ENCODE data around the gene GRIK4.

The GRIK4 gene

GRCh38 chr11:120940160-120940848 is 428.8 kb downstream of the GRIK4 start:
- in situ Hi-C loops (cut with HindIII; ENCODE audit: low sequenced_read_pairs), result no loop called here
- no peak for TF ChIP-seq CTCF (IDR thresholded peaks at IDR 0.05; ENCODE audit: low read depth, low read length, missing control alignments)
- no peak for DNase-seq (ENCODE audit: low read depth)
- H3K4me3 ChIP-seq (ENCODE audit: low read depth, low read length), result no peak overlapping the region

DNA sequence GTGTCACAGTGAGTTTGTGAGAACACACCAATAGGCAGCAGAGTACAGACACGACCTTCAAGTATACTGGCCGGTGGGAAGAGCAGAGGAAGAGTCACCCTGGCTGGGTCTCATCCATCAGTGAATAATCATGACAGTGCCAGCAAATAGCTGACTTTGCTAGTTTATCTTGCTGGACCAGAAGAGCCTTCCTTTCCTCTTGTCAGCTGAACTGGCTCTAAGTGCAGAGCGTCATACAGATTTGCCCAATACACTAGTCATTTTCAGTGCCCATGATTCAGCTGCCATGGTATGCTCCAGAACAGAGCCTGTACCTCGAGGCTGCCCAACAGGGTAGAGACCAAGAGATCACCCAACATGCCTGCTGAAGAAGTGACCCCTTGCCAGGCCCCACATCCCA is 429.5 kb downstream of the GRIK4 start:
- in situ Hi-C loops (cut with HindIII; ENCODE audit: low sequenced_read_pairs), result no loop called here
- no peak for TF ChIP-seq CTCF (IDR thresholded peaks at IDR 0.05; ENCODE audit: low read depth, low read length, missing control alignments)
- H3K4me3 ChIP-seq (ENCODE audit: low read depth, low read length), result no peak overlapping the region
- no peak for DNase-seq (ENCODE audit: low read depth)

GRCh38 chr11:120942701-120943100 is 431.2 kb downstream of the GRIK4 start:
- no peak for DNase-seq (ENCODE audit: low read depth)
- TF ChIP-seq CTCF (IDR thresholded peaks at IDR 0.05; ENCODE audit: low read depth, low read length, missing control alignments), result no peak
- in situ Hi-C loops (cut with HindIII; ENCODE audit: low sequenced_read_pairs), result no loop called here
- no peak overlapping the region for H3K4me3 ChIP-seq (ENCODE audit: low read depth, low read length)

GRCh38 chr11:120945042-120945441 is 433.5 kb downstream of the GRIK4 start:
- in situ Hi-C loops (cut with HindIII; ENCODE audit: low sequenced_read_pairs), result no loop called here
- no peak overlapping the region for H3K4me3 ChIP-seq (ENCODE audit: low read depth, low read length)
- no peak for DNase-seq (ENCODE audit: low read depth)
- TF ChIP-seq CTCF (IDR thresholded peaks at IDR 0.05; ENCODE audit: low read depth, low read length, missing control alignments), result no peak

DNA sequence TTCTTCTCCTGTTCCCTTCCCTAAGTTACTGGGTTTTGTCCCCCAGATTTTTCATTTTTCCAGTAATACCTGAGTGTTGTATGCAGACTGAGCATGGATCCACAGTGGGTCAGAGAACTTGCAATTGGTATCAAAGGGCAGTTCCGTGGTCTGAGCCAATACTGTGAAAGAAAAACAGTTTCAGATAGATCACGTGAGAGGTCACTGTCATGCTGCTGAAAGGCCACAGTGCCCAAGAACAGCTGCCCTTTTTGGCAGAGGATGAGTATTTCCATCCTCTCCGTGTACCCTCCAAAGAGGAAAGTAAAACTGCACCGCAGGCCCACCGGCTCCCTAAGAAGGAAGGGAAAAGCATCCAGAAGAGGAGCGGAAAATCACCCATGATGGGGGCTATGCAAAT is 439.3 kb downstream of the GRIK4 start:
- in situ Hi-C loops (cut with HindIII; ENCODE audit: low sequenced_read_pairs), result no loop called here
- no peak for DNase-seq (ENCODE audit: low read depth)
- TF ChIP-seq CTCF (IDR thresholded peaks at IDR 0.05; ENCODE audit: low read depth, low read length, missing control alignments), result no peak

DNA sequence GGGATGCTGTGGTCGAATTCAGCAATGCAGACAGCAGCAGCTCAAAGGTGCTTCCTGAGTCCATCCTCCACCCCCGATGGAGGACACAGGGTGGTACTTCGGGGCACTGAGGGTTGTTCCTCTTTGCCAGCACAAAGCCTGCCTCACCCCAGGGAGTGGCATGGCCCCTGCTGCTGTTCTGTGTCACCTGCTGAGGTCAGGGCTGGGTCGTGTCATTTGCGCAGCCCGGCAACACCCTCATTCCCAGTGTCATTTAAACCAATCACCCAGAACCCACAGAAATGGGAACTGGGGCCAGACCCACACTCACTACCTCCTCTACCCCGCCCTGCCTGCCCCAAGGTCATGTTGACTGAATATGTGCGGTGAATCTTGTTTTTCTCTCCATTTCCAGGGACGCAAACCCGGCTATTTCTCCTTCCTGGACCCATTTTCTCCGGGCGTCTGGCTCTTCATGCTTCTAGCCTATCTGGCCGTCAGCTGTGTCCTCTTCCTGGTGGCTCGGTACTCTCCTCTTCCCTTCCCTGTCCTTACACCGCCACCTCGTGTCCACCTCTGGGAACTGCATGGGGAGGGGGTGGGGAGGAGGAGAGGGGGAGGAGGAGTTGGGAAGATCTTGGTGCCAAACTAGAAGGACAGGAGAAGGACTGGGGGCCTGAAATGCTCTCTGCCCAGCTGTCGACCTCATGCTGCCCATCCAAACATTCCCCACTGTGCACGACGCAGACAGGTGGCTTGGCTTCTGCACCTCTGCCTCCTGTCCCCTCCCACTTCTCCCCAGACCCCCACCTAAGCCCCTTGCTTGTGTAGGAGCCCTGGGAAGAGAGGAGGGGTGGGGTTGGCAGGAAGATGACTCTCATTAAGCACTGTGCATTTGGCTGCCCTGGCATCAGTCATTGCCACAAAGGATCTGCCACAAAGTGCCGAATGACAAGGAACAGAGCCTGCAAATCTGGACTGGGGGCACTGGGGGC is 441.2 kb downstream of the GRIK4 start:
- H3K4me3 ChIP-seq (ENCODE audit: low read depth, low read length), result no peak overlapping the region
- peak; percentile 51 for DNase-seq (ENCODE audit: low read depth)
- in situ Hi-C loops (cut with HindIII; ENCODE audit: low sequenced_read_pairs), result no loop called here
- peak; percentile 88 for TF ChIP-seq CTCF (IDR thresholded peaks at IDR 0.05; ENCODE audit: low read depth, low read length, missing control alignments)

More for the DNA sequence above, 439.3 kb downstream of the GRIK4 start:
- H3K4me3 ChIP-seq (ENCODE audit: low read depth, low read length), result no peak overlapping the region

Data from astrocyte of the cerebellum (primary cell).